Mesendoderm (in vitro differentiated cells): ENCODE results near the gene JAG2. TPM values are rescaled to one million over a fixed set of nuclear protein-coding genes. Genes with fewer than 3 reads are reported as not detected.

Experiments used
- DNase-seq: peaks from one replicate; pipeline ENCODE4 v3.0.0; 2013
- H2AK5ac ChIP-seq: 2 replicates; pipeline ENCODE4 v1.6.1; 2013; ENCODE audit warnings: low read length, inconsistent platforms
- H2BK120ac ChIP-seq: 2 replicates; pipeline ENCODE4 v1.6.1; 2013; ENCODE audit warnings: low read depth, mild to moderate bottlenecking, low read length, moderate library complexity, mixed read lengths
- H2BK15ac ChIP-seq: replicated peaks from 2 replicates; pipeline ENCODE4 v1.6.1; 2013; ENCODE audit warnings: low read depth, mild to moderate bottlenecking, moderate library complexity
- H2BK5ac ChIP-seq: 2 replicates; pipeline ENCODE4 v1.6.1; 2013; ENCODE audit warnings: low read length, inconsistent platforms
- H3K18ac ChIP-seq: 2 replicates; pipeline ENCODE4 v1.6.1; 2013; ENCODE audit warnings: mild to moderate bottlenecking, low read length, mixed read lengths
- H3K23ac ChIP-seq: one replicate; pipeline ENCODE4 v1.6.1; 2013; ENCODE audit warnings: low read length
- H3K27ac ChIP-seq: 2 replicates; pipeline ENCODE4 v1.5.1; 2013; ENCODE audit warnings: low read depth, mild to moderate bottlenecking, inconsistent platforms, low read length, moderate library complexity
- H3K27me3 ChIP-seq: 2 replicates; pipeline ENCODE4 v1.6.1; 2013; ENCODE audit warnings: low read length, control low read depth, mild to moderate bottlenecking, inconsistent platforms; ENCODE audit not compliant: insufficient read depth, poor library complexity
- H3K36me3 ChIP-seq: 2 replicates; pipeline ENCODE4 v1.6.1; 2013; ENCODE audit warnings: low read length, inconsistent platforms; ENCODE audit not compliant: control insufficient read depth, insufficient read depth
- H3K4ac ChIP-seq: one replicate; pipeline ENCODE4 v1.6.1; 2013; ENCODE audit warnings: low read depth, mild to moderate bottlenecking, low read length, moderate library complexity
- H3K4me1 ChIP-seq: 2 replicates; pipeline ENCODE4 v1.6.1; 2013; ENCODE audit warnings: low read depth, low read length, inconsistent platforms; ENCODE audit not compliant: control insufficient read depth
- H3K4me2 ChIP-seq: 2 replicates; pipeline ENCODE4 v1.6.1; 2013; ENCODE audit warnings: low read length
- H3K4me3 ChIP-seq: 2 replicates; pipeline ENCODE4 v1.5.1; 2013; ENCODE audit warnings: mild to moderate bottlenecking, low read length
- H3K56ac ChIP-seq: one replicate; pipeline ENCODE4 v1.6.1; 2013; ENCODE audit warnings: low read length
- H3K79me1 ChIP-seq: 2 replicates; pipeline ENCODE4 v1.6.1; 2013; ENCODE audit warnings: low read length, inconsistent platforms
- H3K79me2 ChIP-seq: 2 replicates; pipeline ENCODE4 v1.6.1; 2013; ENCODE audit warnings: mild to moderate bottlenecking, low read length; ENCODE audit not compliant: control insufficient read depth, insufficient read depth
- H3K9ac ChIP-seq: 2 replicates; pipeline ENCODE4 v1.6.1; 2013; ENCODE audit warnings: low read length, inconsistent platforms
- H4K5ac ChIP-seq: one replicate; pipeline ENCODE4 v1.6.1; 2013; ENCODE audit warnings: low read length
- H4K8ac ChIP-seq: one replicate; pipeline ENCODE4 v1.6.1; 2013; ENCODE audit warnings: low read depth, mild to moderate bottlenecking, control low read depth, low read length, moderate library complexity
- WGBS: extraction: QIAGEN DNeasy Blood & Tissue Kit; methylation state at CpG from one replicate; pipeline ENCODE4 v1.1.7; 2013; ENCODE audit warnings: low lambda C conversion rate, missing lambda C conversion rate; ENCODE audit not compliant: insufficient coverage; ENCODE audit errors: extremely low coverage; 5-methylcytosine and 5-hydroxymethylcytosine counted together
- small RNA-seq: library from polyadenylated mRNA; stranded (forward); fragments of <200 nt; extraction: miRNeasy Mini kit (QIAGEN cat#:217004); gene quantifications from one replicate; pipeline ENCODE3, GENCODE V24; 2013; ENCODE audit not compliant: insufficient read depth

The JAG2 gene

DNA sequence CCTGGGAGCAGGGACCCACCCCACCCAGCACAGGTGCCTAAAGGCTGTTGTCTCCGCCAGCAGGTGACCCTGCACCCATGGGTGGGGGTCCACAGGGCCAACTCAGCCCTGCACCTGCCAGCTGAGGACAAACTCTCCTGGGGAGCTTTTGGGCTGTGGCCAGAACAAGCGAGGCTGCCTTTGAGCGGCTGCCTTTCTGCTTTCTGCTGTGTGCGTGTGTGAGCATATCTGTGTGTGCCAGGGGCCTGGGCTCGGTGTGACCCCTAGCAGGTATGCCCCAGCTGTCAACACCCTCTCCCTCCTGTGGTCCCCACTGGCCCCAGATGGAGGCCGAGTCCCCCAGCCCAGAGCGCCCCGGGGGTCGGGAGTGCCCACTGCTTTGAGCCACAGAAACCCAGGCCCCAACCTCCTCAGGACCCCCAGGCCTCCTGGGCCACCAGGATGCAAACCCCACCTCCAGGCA, 77.5 kb downstream of the JAG2 start:
- Histone ChIP-seq H3K18ac (no peak overlapping the region), H3K79me1 (no peaks in the 10 kb centered on the region), H3K79me2 (no peaks in the 10 kb centered on the region), H2BK15ac (no peak overlapping the region), H4K5ac (no peak overlapping the region), H3K27ac (no peak overlapping the region), H3K4me3 (no peak overlapping the region), H3K56ac (no peak overlapping the region), H4K8ac (no peak overlapping the region), H3K23ac (no peak overlapping the region), H3K27me3 (peaks cover 2% of the 10 kb centered on the region), H3K36me3 (no peaks in the 10 kb centered on the region), H3K4me2 (no peak overlapping the region), H2BK5ac (no peak overlapping the region), H2AK5ac (no peak overlapping the region), H3K4me1 (peaks cover 3% of the 10 kb centered on the region), H2BK120ac (no peak overlapping the region), H3K9ac (no peak overlapping the region), H3K4ac (no peak overlapping the region)
- no peak for DNase-seq
- no CpG with 5 or more reads among the region's 9 CpGs for WGBS

Small RNA genes within 50 kb of the gene (small RNA-seq; reads per million reads assigned to genes)
- gene AL512356.2 (not detected), gene MIR6765 (not detected)
